AG08396 (cell line): Measurements from ENCODE around the gene ATP6V1G1.
"Not testable (repeated sequence)": the region's sequence is repeated elsewhere in the genome, so short reads cannot be mapped to it uniquely, and the experiment has no call there.

Experiments
- DNase-seq: peaks from one replicate; pipeline ENCODE4 v3.0.0; 2012; ENCODE audit warnings: low spot score, mixed read lengths

ATP6V1G1 gene

DNA sequence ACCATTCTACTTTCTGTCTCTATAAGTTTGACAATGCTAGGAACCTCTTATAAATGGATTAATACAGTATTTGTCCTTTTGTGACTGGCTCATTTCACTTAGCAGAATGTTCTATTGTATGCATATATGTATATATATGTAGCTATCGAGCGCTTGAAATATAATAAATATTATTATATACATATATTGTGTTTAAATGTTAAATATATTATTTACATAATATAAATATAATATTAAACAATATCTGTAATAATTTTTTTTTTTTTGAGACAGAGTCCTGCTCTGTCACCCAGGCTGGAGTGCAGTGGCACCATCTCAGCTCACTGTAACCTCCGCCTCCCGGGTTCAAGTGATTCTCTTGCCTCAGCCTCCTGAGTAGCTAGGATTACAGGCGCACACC, 9.4 kb upstream of the ATP6V1G1 start:
- not testable (repeated sequence) for DNase-seq

DNA sequence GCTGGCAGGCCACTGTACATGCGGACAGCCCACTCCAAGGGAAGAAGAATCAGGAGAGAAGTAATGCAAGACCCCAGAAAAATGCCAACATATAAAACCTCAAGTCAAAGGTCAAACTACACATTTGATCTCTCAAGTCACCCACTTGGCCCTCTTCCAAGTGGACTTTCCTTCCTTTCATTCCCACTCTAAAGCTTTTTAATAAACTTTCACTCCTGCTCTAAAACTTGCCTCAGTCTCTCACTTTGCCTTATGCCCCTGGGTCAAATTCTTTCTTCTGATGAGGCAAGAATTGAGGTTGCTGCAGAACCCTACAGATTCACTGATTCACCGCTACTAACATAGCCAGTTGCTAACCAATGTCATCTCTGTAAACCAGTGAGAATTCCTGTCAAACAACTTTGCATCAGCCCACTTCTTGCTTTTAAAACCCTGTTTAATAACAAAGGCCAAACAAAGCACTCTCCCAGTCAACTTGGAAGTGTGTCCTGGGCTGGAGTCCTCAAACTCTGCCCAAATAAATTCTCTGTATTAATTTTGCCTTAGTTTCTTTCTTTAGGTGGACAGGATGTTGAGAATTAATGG, 6.9 kb upstream of the ATP6V1G1 start:
- DNase-seq = no peak

GRCh38 chr9:114583371-114584155, 4.0 kb upstream of the ATP6V1G1 start:
- DNase-seq = no peak

DNA sequence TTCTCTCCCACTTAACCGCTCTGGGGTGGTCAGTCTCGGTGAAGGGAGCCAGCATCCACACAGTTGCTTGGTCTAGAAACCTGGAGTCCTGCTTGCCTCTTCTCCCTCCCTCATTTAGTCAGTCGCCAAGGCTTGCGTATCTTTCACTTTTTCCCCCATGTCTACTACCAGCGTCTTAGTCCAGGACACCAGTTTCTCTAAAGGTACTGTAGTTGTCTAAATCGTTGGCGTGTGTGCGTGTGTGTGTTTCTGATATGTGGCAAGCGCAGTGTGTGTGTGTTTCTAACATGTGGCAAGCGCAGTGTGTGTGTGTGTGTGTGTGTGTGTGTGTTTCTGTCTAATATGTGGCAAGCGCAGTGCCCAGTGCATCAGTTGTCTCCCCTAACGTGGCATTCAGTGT, 641 bp downstream of the ATP6V1G1 start:
- DNase-seq = no peak

DNA sequence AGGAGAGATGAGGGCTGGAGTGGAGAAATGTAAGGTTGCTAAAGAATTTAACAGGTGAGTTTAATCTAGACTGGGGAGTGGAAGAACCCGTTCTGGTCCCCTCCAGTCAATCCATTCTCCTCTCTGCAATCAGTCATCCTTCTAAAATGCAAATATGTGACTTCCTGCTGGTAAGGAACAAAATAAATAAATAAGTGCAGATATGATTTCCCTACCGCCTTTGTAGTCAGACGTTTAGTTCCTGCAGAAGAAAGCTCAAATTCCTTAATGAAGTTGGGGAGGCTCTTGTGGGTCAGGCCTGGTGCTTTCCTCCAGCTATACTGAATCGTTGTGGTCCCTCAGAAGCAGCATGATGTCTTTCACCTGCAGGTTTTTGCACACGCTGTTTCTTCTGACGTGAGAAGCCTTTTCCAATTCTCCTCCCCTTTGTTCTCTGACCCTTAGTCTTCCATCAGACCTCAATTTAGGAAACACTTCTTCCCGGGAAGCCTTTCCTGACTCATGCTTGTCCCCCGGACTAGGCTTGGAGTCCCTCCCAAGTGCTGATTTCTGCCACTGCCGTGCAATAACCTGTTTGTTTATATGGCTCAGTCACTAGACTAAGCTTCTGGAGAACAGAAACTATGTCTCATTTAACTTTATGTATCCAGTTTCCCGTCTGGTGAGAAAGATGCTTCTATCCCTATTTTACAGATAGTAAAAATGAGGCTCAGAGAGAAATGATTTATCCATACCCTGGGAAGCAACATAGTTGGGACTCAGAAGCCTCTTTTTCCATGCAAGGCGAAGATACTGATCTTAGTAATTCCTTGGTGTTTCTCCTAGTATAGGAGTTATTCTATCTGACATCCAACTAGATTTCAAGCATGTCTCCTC, 1.3 kb downstream of the ATP6V1G1 start:
- DNase-seq = peak; percentile 59

GRCh38 chr9:114590328-114590727, 2.8 kb downstream of the ATP6V1G1 start:
- DNase-seq = no peak

- no peak for DNase-seq
These were observed 3.8 kb downstream of the ATP6V1G1 start for GRCh38 chr9:114591291-114591787.

- DNase-seq = no peak
These were observed 4.3 kb downstream of the ATP6V1G1 start for GRCh38 chr9:114591849-114592248.

- DNase-seq = no peak
These were observed 4.8 kb downstream of the ATP6V1G1 start for GRCh38 chr9:114592356-114592755.

DNA sequence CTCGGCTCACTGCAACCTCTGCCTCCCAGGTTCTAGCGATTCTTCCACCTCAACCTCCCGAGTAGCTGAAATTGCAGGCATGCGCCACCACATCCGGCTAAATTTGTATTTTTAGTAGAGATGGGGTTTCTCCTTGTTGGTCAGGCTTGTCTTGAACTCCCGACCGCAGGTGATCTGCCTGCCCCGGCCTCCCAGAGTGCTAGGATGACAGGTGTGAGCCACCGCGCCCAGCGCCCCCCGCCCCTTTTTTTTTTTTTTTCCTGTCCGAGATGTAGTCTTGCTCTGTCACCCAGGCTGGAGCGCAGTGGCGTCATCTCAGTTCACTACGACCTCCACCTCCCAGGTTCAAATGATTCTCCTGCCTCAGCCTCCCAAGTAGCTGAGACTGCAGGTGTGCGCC, 6.6 kb downstream of the ATP6V1G1 start:
- no peak for DNase-seq

GRCh38 chr9:114600502-114601248, 13.1 kb downstream of the ATP6V1G1 start:
- not testable (repeated sequence) for DNase-seq

DNA sequence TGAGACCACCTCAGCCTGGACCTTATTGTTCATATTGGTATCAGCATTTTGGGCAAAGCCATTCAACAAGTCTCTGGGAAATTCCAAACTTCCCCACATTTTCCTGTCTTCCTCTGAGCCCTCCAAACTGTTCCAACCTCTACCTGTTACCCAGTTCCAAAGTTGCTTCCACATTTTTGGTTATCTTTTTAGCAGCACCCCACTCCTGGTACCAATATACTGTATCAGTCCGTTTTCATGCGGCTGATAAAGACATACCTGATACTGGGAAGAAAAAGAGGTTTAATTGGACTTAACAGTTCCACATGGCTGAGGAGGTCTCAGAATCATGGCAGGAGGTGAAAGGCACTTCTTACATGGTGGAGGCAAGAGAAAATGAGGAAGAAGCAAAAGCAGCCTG, 14.2 kb downstream of the ATP6V1G1 start:
- DNase-seq = not testable (repeated sequence)

GRCh38 chr9:114602620-114603019, 15.1 kb downstream of the ATP6V1G1 start:
- no peak for DNase-seq

- no peak for DNase-seq
These were observed 15.7 kb downstream of the ATP6V1G1 start for GRCh38 chr9:114603248-114603647.

DNA sequence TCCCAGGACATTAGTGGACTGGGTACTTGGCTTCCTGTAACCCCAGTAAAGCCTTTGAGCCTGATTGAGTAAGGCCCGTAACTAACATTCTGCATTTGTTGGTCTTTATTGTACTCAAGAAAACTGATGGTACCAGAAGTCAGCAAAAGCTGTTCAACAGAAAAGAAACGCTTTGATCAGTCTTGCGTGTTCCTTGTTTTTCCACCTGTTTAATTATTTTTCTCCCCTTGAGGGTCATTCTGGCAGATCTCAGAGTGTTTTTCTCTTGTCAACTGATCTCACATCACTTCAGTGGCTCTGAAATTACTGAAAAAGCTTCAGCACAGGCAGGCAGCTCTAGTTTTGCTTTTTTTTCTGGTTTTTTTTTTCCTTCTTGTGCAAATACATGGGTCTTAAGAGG, 17.4 kb downstream of the ATP6V1G1 start:
- DNase-seq = no peak

DNA sequence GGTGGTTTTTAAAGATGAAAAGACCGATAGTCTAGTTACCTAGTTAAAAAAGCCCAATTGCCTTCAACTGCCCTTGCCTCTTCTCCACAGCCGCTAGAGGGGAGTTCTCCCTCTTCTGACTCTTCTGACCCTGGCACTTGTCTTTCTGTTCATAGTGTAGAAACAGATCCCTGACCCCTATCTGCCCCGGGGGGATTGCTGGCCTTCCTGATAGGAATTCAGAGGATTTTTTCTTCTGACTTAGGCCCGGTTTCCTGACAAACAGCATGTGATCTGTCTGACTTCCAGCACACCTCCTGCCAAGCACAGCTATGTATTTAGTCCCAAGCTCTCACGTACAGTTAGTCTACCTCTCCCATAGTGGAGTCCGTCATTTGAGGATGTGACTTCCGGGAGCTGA, 18.5 kb downstream of the ATP6V1G1 start:
- DNase-seq = no peak

DNA sequence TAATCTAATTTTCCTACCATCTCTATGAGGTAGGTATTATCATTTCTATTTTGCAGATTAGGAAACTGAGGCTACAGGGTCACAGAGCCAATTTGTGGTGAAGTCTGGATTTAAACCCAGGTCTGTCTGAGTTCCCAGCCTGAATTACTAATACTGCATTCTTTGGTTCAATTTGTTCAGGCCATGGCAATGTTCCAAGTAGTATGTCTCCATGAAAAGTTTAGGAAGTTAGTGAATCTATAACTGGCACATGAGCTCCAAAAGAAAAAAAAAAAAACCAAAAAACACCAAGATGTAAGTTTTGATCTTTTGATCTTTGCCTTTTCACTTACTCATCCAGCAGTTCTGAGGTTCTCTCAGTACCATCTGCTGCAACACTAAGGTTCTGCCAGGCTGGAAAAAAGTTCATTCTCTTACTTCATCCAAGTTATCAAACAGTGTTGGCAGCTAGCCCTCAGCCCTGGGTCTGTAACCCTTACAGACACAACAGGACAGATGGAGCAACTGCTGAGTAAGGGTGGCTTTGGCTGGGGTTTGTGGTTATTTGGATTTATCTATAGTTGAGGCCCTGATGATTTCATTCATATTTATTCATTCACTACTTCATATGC, 19.1 kb downstream of the ATP6V1G1 start:
- peak; percentile 67 for DNase-seq

- no peak for DNase-seq
These were observed 20.3 kb downstream of the ATP6V1G1 start for GRCh38 chr9:114607671-114608524.

DNA sequence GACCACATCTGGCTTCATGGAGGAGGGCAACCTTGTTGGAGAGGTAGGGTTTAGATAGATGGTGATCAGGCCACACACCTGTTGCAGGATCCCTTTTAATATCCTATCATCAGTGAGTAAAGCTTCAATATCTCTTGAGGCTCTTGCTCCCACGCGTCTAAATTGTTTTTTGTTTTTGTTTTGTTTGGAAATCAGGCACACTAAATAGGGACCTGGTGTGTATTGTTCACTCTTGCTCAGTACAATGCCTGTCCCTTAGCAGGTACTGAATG, 20.9 kb downstream of the ATP6V1G1 start:
- no peak for DNase-seq

GRCh38 chr9:114611516-114612271, 24.1 kb downstream of the ATP6V1G1 start:
- DNase-seq = peak; percentile 83
